CD8-positive, alpha-beta memory T cell (primary cell): Measurements from ENCODE around the gene SLC22A1. TPM values are rescaled to one million over a fixed set of nuclear protein-coding genes. Genes with fewer than 3 reads are reported as not detected.
"Not testable (repeated sequence)": the region's sequence is repeated elsewhere in the genome, so short reads cannot be mapped to it uniquely, and the experiment has no call there.

ENCODE experiments used
- CTCF ChIA-PET: fragments of 350-600 bp; sonication (Branson Sonifier 250); formaldehyde crosslinking; loops from one replicate; lab custom pipeline; 2021; ENCODE audit warnings: antibody characterized with exemption; lab: Charles Lee
- POLR2A ChIA-PET: fragments of 350-600 bp; sonication (Branson Sonifier 250); formaldehyde crosslinking; loops from one replicate; lab custom pipeline; 2021; ENCODE audit warnings: antibody characterized with exemption; lab: Charles Lee
- DNase-seq, 5 donors: peaks; one replicate each; pipeline versions ENCODE4 v3.0.0 to v3.0.0-alpha.2; 2020 to 2022; ENCODE audit warnings: mixed read lengths in 1 of 5
- H3K27ac ChIP-seq: one replicate; pipeline ENCODE4 v1.7.0; 2013; ENCODE audit warnings: low read depth, mild to moderate bottlenecking, low read length, moderate library complexity
- H3K27me3 ChIP-seq: 2 replicates; pipeline ENCODE4 v1.7.0; 2013; ENCODE audit warnings: low read length, mild to moderate bottlenecking; ENCODE audit not compliant: insufficient read depth, poor library complexity, severe bottlenecking
- H3K36me3 ChIP-seq: 2 replicates; pipeline ENCODE4 v1.7.0; 2013; ENCODE audit warnings: mild to moderate bottlenecking, low read length, moderate library complexity; ENCODE audit not compliant: insufficient read depth
- H3K4me1 ChIP-seq: 2 replicates; pipeline ENCODE4 v1.7.0; 2013; ENCODE audit warnings: mild to moderate bottlenecking, low read length, moderate library complexity; ENCODE audit not compliant: insufficient read depth
- H3K4me3 ChIP-seq: 2 replicates; pipeline ENCODE4 v1.7.0; 2013; ENCODE audit warnings: mild to moderate bottlenecking, low read length
- H3K9me3 ChIP-seq: 2 replicates; pipeline ENCODE4 v1.7.0; 2013; ENCODE audit warnings: mild to moderate bottlenecking, low read length
- H3K27ac Mint-ChIP-seq, 8 donors: one replicate each; pipeline ENCODE4 v1.8.0; 2020 to 2021; ENCODE audit warnings: mixed read lengths in 8 of 8, mild to moderate bottlenecking in 6 of 8, inconsistent platforms in 3 of 8, moderate library complexity in 3 of 8
- H3K27me3 Mint-ChIP-seq, 2 donors: one replicate each; pipeline ENCODE4 v1.8.0; 2020 to 2021; ENCODE audit warnings: mixed read lengths in 2 of 2, mild to moderate bottlenecking in 1 of 2, moderate library complexity in 1 of 2
- H3K36me3 Mint-ChIP-seq, 3 donors: one replicate each; pipeline ENCODE4 v1.8.0; 2020 to 2021; ENCODE audit warnings: mixed read lengths in 3 of 3, inconsistent platforms in 1 of 3, mild to moderate bottlenecking in 1 of 3
- H3K4me1 Mint-ChIP-seq, 3 donors: one replicate each; pipeline ENCODE4 v1.8.0; 2020 to 2021; ENCODE audit warnings: mixed read lengths in 3 of 3, inconsistent platforms in 1 of 3, mild to moderate bottlenecking in 1 of 3
- H3K4me3 Mint-ChIP-seq, 7 donors: one replicate each; pipeline ENCODE4 v1.8.0; 2020 to 2021; ENCODE audit warnings: mixed read lengths in 7 of 7, mild to moderate bottlenecking in 6 of 7, moderate library complexity in 4 of 7, inconsistent platforms in 2 of 7
- H3K9me3 Mint-ChIP-seq, 5 donors: one replicate each; pipeline ENCODE4 v1.8.0; 2020 to 2022; ENCODE audit warnings: mixed read lengths in 5 of 5, mild to moderate bottlenecking in 3 of 5, moderate library complexity in 2 of 5, inconsistent platforms in 1 of 5
- polyA plus RNA-seq: library from polyadenylated mRNA; unstranded; fragments of 300-500 nt; fragmentation: Illumina TruSeq; gene quantifications from one replicate; pipeline ENCODE4 v1.2.3, GENCODE V29; 2021
- total RNA-seq, 2 experiments: library from RNA; stranded (reverse); gene quantifications; one replicate each; pipeline ENCODE4 v1.2.3, GENCODE V29; 2021

SLC22A1 gene
- total and polyA plus RNA-seq, 3 experiments from 2014 or later = 0.13 to 0.49 (median 0.22) TPM

- Histone ChIP-seq H3K27ac (no peak overlapping the region), H3K4me3 (no peak overlapping the region), H3K36me3 (no peaks in the 10 kb centered on the region), H3K27me3 (no peaks in the 10 kb centered on the region), H3K9me3 (no peaks in the 10 kb centered on the region), H3K4me1 (no peaks in the 10 kb centered on the region)
- Mint-ChIP-seq H3K4me3 (no peak overlapping the region), H3K27ac (peak overlapping the region in 2 of 8 donors; percentile 17 to 20), H3K27me3 (no peaks in the 10 kb centered on the region), H3K9me3 (no peaks in the 10 kb centered on the region), H3K4me1 (peaks cover 7 to 9% (median 8%) of the 10 kb centered on the region in 3 donors), H3K36me3 (peaks cover 0 to 2% (median 0%) of the 10 kb centered on the region in 3 donors)
- CTCF ChIA-PET = interaction anchor here (0.7 to 3.5 kb wide), 5 partner anchors 9 to 396 kb away, joined by 3 to 28 read pairs (median 5); no protein-coding TSS in a partner anchor
- POLR2A ChIA-PET = no interaction called here
- DNase-seq = peak; percentile 38 to 74 (median 47)
These were observed 16.6 kb downstream of the SLC22A1 start for GRCh38 chr6:160137989-160138835.

- Histone ChIP-seq H3K27me3 (no peaks in the 10 kb centered on the region), H3K4me3 (no peak overlapping the region), H3K4me1 (no peaks in the 10 kb centered on the region), H3K36me3 (no peaks in the 10 kb centered on the region), H3K27ac (no peak overlapping the region), H3K9me3 (no peaks in the 10 kb centered on the region)
- no peak overlapping the region for H3K4me3 Mint-ChIP-seq
- no peak for DNase-seq
- peaks cover 0 to 2% (median 0%) of the 10 kb centered on the region in 3 donors for H3K36me3 Mint-ChIP-seq
- CTCF ChIA-PET = interaction anchor here (0.7 to 3.5 kb wide), 5 partner anchors 10 to 396 kb away, joined by 3 to 28 read pairs (median 5); no protein-coding TSS in a partner anchor
- H3K27me3 Mint-ChIP-seq = no peaks in the 10 kb centered on the region
- H3K27ac Mint-ChIP-seq = no peak overlapping the region
- peaks cover 7 to 9% (median 8%) of the 10 kb centered on the region in 3 donors for H3K4me1 Mint-ChIP-seq
- H3K9me3 Mint-ChIP-seq = no peaks in the 10 kb centered on the region
- POLR2A ChIA-PET = no interaction called here
These were observed 17.3 kb downstream of the SLC22A1 start for GRCh38 chr6:160138839-160139419.

GRCh38 chr6:160139420-160139851 lies 17.8 kb downstream of the SLC22A1 start:
- Mint-ChIP-seq H3K27me3 (no peaks in the 10 kb centered on the region), H3K9me3 (peaks cover 0 to 3% (median 0%) of the 10 kb centered on the region in 5 donors), H3K4me1 (peaks cover 7 to 9% (median 8%) of the 10 kb centered on the region in 3 donors), H3K36me3 (peaks cover 0 to 4% (median 3%) of the 10 kb centered on the region in 3 donors), H3K27ac (peak overlapping the region in 1 of 8 donors; percentile 9), H3K4me3 (no peak overlapping the region)
- H3K4me1 ChIP-seq = no peaks in the 10 kb centered on the region
- no peak overlapping the region for H3K27ac ChIP-seq
- ChIA-PET POLR2A (no interaction called here), CTCF (interaction anchor here (2.5 to 3.5 kb wide), 2 partner anchors 316 to 394 kb away, joined by 8 to 28 read pairs; no protein-coding TSS in a partner anchor)
- H3K36me3 ChIP-seq = no peaks in the 10 kb centered on the region
- no peaks in the 10 kb centered on the region for H3K27me3 ChIP-seq
- no peaks in the 10 kb centered on the region for H3K9me3 ChIP-seq
- no peak for DNase-seq
- H3K4me3 ChIP-seq = no peak overlapping the region

GRCh38 chr6:160140493-160140892 lies 18.9 kb downstream of the SLC22A1 start:
- H3K4me3 Mint-ChIP-seq, H3K9me3 Mint-ChIP-seq: not testable (repeated sequence)
- CTCF ChIA-PET = interaction anchor here (1.2 to 2.1 kb wide), 3 partner anchors 315 to 393 kb away, joined by 3 to 13 read pairs (median 6); no protein-coding TSS in a partner anchor

GRCh38 chr6:160141001-160141726 lies 19.5 kb downstream of the SLC22A1 start:
- H3K27me3 Mint-ChIP-seq = no peaks in the 10 kb centered on the region
- Histone ChIP-seq H3K36me3 (no peaks in the 10 kb centered on the region), H3K27me3 (no peaks in the 10 kb centered on the region), H3K27ac (no peak overlapping the region), H3K4me3 (no peak overlapping the region), H3K4me1 (no peaks in the 10 kb centered on the region), H3K9me3 (no peaks in the 10 kb centered on the region)
- H3K27ac Mint-ChIP-seq = no peak overlapping the region
- peaks cover 0 to 5% (median 0%) of the 10 kb centered on the region in 5 donors for H3K9me3 Mint-ChIP-seq
- peaks cover 7 to 9% (median 8%) of the 10 kb centered on the region in 3 donors for H3K4me1 Mint-ChIP-seq
- CTCF ChIA-PET = interaction anchor here (1.2 to 2.1 kb wide), 3 partner anchors 315 to 393 kb away, joined by 3 to 13 read pairs (median 6); no protein-coding TSS in a partner anchor
- no peak for DNase-seq
- H3K4me3 Mint-ChIP-seq = no peak overlapping the region
- POLR2A ChIA-PET = no interaction called here
- peaks cover 2 to 9% (median 4%) of the 10 kb centered on the region in 3 donors for H3K36me3 Mint-ChIP-seq

More at GRCh38 chr6:160140493-160140892, 18.9 kb downstream of the SLC22A1 start:
- H3K4me3 ChIP-seq, H3K27me3 ChIP-seq, H3K27me3 Mint-ChIP-seq, H3K4me1 Mint-ChIP-seq, H3K4me1 ChIP-seq, POLR2A ChIA-PET, H3K27ac ChIP-seq, DNase-seq, H3K9me3 ChIP-seq, H3K36me3 Mint-ChIP-seq, H3K36me3 ChIP-seq: not testable (repeated sequence)
- H3K27ac Mint-ChIP-seq = peak overlapping the region in 1 of 8 donors; percentile 74

- H3K27ac ChIP-seq = no peak overlapping the region
- Mint-ChIP-seq H3K4me1 (peaks cover 7 to 9% (median 8%) of the 10 kb centered on the region in 3 donors), H3K4me3 (no peak overlapping the region), H3K36me3 (peaks cover 2 to 9% (median 6%) of the 10 kb centered on the region in 3 donors), H3K9me3 (peaks cover 0 to 5% (median 0%) of the 10 kb centered on the region in 5 donors), H3K27me3 (no peaks in the 10 kb centered on the region), H3K27ac (no peak overlapping the region)
- no peak overlapping the region for H3K4me3 ChIP-seq
- H3K36me3 ChIP-seq = no peaks in the 10 kb centered on the region
- DNase-seq = no peak
- no peaks in the 10 kb centered on the region for H3K4me1 ChIP-seq
- ChIA-PET POLR2A (no interaction called here), CTCF (interaction anchor here (1.3 to 2.1 kb wide), 2 partner anchors 314 to 392 kb away, joined by 5 to 6 read pairs; no protein-coding TSS in a partner anchor)
- no peaks in the 10 kb centered on the region for H3K27me3 ChIP-seq
- no peaks in the 10 kb centered on the region for H3K9me3 ChIP-seq
These were observed 20.6 kb downstream of the SLC22A1 start for GRCh38 chr6:160142115-160142715.

- no peak for DNase-seq
- Histone ChIP-seq H3K27me3 (no peaks in the 10 kb centered on the region), H3K36me3 (no peaks in the 10 kb centered on the region), H3K9me3 (no peaks in the 10 kb centered on the region), H3K27ac (no peak overlapping the region), H3K4me1 (no peaks in the 10 kb centered on the region), H3K4me3 (no peak overlapping the region)
- CTCF ChIA-PET = no interaction called here
- Mint-ChIP-seq H3K27ac (no peak overlapping the region), H3K36me3 (peaks cover 2 to 18% (median 4%) of the 10 kb centered on the region in 3 donors), H3K27me3 (peaks cover 0 to 1% of the 10 kb centered on the region in 2 donors), H3K4me1 (no peaks in the 10 kb centered on the region), H3K9me3 (peaks cover 0 to 5% (median 3%) of the 10 kb centered on the region in 5 donors), H3K4me3 (no peak overlapping the region)
- POLR2A ChIA-PET = no interaction called here
These were observed 25.0 kb downstream of the SLC22A1 start for GRCh38 chr6:160146454-160147145.
